Panc1 (cell line): Measurements from ENCODE around the gene FSTL5.

Experiments
- POLR2AphosphoS5 ChIP-seq: IDR thresholded peaks from 2 replicates; pipeline ENCODE4 v1.6.1; 2012; ENCODE audit warnings: mild to moderate bottlenecking, low read depth, low read length, moderate library complexity
- TF ChIP-seq, protein P1 (sequence below): fragments of 450-650 bp; IDR thresholded peaks from 2 replicates; pipeline ENCODE4 v1.5.1; 2017; ENCODE audit warnings: mild to moderate bottlenecking

DNA sequence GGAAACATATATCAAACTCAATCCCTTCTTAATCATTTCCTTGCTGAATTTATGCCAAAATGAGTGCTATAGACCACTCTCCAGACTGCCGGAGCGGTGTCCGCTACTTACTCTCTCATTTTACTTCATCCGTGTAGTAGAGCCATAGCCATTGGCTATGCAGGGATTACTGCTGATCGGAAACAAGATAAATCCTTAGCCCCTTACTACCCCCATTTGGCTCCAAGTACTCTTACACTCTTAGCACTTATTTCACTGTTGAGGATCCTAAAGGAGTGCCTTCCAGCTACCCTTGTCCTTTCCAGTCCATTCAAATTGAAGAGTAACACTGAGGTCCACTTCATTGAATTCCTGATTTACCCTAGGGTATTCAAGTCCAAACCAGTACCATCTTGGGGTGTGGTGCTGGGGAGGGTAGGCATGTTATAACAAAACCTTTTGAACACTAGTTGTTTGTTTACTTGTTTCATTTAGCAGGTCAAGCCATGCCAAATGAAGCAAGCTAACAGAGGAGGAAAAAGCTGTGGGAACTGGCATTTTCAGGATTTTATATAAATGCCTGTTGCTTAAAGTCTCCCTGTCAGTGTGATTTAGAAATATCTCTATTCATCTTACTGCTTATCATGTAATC, 715.1 kb downstream of the FSTL5 start:
- TF ChIP-seq, protein P1, sequence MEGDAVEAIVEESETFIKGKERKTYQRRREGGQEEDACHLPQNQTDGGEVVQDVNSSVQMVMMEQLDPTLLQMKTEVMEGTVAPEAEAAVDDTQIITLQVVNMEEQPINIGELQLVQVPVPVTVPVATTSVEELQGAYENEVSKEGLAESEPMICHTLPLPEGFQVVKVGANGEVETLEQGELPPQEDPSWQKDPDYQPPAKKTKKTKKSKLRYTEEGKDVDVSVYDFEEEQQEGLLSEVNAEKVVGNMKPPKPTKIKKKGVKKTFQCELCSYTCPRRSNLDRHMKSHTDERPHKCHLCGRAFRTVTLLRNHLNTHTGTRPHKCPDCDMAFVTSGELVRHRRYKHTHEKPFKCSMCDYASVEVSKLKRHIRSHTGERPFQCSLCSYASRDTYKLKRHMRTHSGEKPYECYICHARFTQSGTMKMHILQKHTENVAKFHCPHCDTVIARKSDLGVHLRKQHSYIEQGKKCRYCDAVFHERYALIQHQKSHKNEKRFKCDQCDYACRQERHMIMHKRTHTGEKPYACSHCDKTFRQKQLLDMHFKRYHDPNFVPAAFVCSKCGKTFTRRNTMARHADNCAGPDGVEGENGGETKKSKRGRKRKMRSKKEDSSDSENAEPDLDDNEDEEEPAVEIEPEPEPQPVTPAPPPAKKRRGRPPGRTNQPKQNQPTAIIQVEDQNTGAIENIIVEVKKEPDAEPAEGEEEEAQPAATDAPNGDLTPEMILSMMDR, result no peak
- no peak for TF ChIP-seq POLR2AphosphoS5
